Endometrial microvascular endothelial cells (primary cell): Measurements from ENCODE around the gene SCTR. TPM values are rescaled to one million over a fixed set of nuclear protein-coding genes. Genes with fewer than 3 reads are reported as not detected.

Experiments used
- in situ Hi-C: cut with HindIII; loops from 2 replicates; pipeline ENCODE4 v1.10.0; 2017; ENCODE audit warnings: low sequenced_read_pairs, low pct_unique_long_range_greater_than_20kb; ENCODE audit errors: inconsistent ontology term
- total RNA-seq: library from RNA; depleted of rRNA; stranded (reverse); fragments of >200 nt; gene quantifications from one replicate; pipeline ENCODE4 v1.2.3, GENCODE V29; 2015; ENCODE audit errors: inconsistent ontology term

The SCTR gene
- total RNA-seq, 1 donor from 2014 or later = not detected

DNA sequence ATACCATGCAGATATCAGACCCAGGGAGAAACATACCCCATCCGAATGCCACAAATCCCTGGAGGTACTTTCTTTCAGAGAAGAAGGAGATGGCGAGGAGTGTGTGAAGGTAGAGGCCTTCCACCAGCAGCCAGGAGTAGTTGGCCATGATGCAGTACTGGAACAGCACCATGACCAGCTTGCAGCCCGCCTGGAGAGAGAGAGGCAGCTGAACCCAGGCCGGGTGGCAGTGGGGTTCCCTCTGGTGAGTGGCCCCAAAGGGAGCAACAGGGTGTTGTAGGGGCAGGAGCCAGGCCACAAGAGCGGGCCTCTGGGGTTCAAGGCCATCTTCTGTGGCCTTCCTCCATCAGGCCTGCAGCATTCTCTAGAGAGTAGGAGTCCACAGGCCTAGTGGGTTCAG is 62.5 kb downstream of the SCTR start:
- in situ Hi-C loops = no loop called here

GRCh38 chr2:119460076-119460475 is 64.2 kb downstream of the SCTR start:
- in situ Hi-C loops = no loop called here

DNA sequence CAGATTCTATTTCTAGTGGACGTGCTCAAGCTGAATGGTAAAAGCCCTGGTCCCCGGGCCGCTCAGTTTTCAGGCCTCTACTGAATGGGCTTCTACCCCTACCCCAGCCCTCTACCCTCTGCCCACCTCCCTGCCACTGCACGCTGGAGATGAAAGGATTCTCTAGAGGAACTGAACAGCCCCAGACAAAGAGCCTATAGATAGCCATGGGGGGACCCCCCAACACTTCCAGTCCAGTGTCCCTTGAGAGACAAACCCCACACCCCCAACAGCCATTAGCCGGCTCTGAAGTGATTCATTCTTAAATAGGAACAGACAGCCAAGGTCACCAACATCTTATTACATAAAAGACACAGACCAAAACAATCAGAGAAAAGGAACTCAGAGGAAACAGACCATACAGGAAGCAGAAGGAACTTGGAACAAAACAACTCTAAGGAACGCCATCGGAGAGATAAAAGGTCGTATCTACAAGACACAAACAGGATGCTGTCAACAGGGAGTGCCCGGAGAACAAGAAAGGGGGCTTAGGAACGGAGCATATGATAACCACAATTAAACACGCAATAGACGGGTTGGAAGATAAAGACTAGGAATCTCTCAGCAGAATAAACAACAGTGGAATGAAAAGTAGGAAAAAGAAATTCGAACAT is 69.1 kb downstream of the SCTR start:
- in situ Hi-C loops = no loop called here

DNA sequence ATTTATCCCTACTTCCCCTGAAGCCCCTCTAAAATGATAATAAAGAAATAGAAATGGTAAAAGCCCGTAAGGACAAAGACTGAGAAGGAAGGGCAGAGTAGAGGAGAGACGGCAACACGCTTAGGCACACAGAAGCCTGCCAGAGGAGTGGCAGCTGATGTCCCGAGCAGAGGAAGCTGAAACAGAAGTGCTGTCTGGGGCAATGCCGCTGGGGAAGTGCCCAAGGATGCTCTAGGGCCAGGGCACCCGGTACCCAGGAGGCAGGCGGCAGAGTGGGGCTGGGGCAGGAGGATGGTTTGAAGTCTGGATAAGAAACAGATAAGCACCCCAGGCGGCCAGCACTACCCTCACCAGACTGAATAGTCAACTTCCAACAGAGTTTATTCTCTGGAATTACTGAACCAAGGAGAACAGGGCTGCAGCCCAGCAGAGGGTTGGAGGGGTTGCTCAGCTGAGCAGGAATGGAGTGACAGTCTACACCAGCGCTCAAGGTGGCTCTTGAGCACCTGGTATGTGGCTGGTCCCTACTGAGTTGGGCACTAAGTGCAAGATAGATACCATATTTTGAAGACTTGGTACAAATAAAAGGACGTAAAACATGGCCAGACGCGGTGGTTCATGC is 70.2 kb downstream of the SCTR start:
- in situ Hi-C loops = no loop called here

DNA sequence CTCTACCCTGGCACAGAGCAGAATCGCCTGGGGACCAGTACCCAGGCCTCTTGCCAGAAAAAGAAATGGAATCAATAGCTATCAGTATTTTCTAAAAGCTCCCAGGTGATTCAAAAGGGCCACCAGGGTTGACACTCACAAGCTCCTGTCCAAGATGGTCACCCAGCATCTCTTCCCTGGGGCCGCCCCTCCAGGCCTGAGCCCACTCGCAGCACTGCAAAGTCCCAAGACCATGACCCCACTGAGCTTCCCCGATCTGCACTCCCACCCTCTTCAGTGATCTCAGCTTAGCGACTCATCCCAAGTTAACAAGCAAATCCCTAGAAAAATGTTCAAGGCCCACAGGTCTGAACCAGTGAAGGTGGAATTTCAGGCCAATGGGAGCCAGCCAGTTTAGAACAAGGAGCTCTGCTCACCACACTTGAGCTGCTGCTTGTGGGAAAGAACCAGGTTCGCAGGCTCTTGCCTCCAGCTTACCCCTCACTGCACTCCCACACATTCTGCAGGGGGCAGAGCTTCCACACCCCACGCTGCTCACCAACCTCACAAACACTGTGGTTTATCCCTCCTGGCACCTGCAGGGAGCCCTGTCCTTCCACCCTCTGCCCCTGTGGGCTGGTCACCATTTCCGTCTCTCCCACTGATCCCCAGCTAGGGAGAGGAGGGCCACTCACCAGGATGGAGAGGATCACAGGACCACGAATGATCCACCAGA is 72.8 kb downstream of the SCTR start:
- in situ Hi-C loops = no loop called here

- in situ Hi-C loops = no loop called here
Observed at GRCh38 chr2:119449521-119449920, 74.8 kb downstream of the SCTR start.

GRCh38 chr2:119448427-119449141 is 75.7 kb downstream of the SCTR start:
- in situ Hi-C loops = no loop called here

DNA sequence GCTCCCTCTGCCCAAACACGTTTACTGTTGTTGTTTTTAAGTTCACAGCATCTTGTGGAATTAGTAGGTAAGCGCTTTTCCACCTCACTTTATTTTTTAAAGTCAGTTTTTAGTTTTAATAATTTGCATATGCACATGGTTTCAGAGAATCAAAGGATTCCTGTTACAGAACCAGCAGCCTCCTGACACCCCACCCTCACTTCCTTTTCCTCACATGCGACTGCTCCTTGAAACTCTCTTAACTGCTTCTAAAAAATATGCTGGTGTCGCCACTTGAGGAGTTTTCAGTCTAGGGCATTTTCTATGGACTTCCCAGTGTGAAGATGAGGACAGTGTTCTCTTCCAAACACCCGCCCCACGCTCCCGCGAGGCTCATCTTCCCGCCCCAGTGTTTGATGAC is 78.2 kb downstream of the SCTR start:
- in situ Hi-C loops = no loop called here

DNA sequence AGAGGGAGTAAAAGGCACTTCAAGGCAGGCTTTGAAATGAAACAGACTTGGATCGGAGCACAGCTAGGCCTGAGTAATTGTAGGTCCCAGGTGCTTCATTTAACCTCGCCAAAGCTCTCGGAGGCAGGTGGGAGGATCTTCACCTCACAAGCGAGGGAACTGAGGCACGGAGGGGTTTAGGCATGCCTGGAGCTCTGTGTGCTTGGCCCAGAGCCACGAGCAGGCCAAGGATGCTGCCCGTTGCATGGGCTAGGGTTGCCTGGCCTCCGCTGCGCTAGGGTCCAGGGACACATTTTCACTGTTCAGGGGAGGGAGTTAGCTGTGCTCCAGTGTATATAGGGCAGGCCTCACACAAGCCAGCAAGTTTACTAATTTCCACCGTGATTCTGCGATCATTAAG is 81.4 kb downstream of the SCTR start:
- in situ Hi-C loops = no loop called here

- in situ Hi-C loops = no loop called here
Observed at GRCh38 chr2:119442226-119442619, 82.1 kb downstream of the SCTR start.

DNA sequence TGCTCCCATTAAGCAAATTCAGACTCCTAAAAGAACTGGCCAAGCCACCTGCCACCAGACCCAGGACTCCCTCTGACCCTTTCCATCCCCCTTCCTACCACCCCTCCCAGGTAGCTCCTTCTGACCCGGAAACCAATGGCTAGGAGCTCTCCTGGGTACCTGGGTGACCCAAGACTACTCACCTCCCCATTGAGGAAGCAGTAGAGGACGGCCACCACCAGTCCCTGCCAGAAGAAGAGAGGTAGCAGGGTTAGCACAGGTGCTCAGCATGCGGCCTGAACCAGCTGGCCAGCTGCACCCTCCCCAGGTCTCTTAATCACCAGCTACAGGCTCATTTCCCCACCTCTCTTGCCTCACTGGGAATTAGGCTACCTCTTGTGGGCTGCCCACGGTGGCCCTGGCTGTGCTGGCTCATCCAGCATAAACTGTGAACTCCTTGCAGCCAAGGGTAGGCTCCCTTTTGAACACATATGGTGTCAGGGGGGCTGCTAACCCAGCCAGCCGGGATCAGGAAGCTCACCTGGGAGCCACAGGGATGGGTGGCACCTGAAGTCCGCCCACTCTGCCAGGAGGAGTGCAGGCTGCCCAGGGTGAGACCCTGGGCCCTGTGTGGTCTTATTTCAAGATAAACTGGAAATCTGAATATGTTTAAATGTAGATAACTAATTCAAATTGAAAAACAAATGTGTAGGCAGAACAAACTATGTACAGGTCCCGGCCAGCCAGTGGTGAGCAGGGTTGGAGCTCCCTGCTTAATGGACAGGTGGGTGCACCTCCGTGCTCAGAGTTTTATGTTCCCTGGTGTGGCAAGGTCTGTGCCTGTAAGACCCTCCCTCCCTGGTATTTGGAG is 82.7 kb downstream of the SCTR start:
- in situ Hi-C loops = no loop called here

- in situ Hi-C loops = no loop called here
Observed at GRCh38 chr2:119440873-119441272, 83.4 kb downstream of the SCTR start.

DNA sequence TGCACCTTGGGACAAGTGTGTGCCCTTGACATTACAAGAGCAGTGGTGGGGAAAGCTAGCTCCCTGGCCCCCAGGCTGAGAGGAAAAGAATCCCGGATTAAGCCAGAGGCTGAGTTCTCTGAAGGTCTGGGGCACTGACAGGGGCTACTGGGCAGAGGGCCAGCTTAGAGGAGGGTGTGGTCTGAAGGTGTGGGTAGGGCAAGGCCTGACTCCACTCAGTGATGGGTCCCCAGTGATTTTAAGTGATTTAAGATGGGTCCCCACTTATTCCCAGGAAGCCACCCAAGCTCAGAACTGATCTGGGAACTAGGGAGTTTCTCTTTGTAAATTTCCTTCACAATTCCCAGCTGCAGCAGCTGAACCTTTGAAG is 83.8 kb downstream of the SCTR start:
- in situ Hi-C loops = no loop called here

GRCh38 chr2:119439574-119440500 is 84.4 kb downstream of the SCTR start:
- in situ Hi-C loops = no loop called here

- in situ Hi-C loops = no loop called here
Observed at GRCh38 chr2:119438726-119439284, 85.5 kb downstream of the SCTR start.

GRCh38 chr2:119438128-119438656 is 86.1 kb downstream of the SCTR start:
- in situ Hi-C loops = no loop called here

GRCh38 chr2:119436993-119437772 is 87.1 kb downstream of the SCTR start:
- in situ Hi-C loops = no loop called here
